Mucosa of descending colon (tissue), 3 donors: Measurements from ENCODE around the gene GEMIN2. TPM values are rescaled to one million over a fixed set of nuclear protein-coding genes. Genes with fewer than 3 reads are reported as not detected.

Experiments used
- ATAC-seq: fragments of 200-7000 bp; cut with Tn5 transposase; one replicate; pipeline ENCODE4 v1.9.1; 2020; ENCODE audit warnings: mild to moderate bottlenecking, moderate library complexity
- DNase-seq, 3 donors: peaks; one replicate each; pipeline ENCODE4 v3.0.0-alpha.2; 2020
- H3K36me3 ChIP-seq: fragments of 200-600 bp; one replicate; pipeline ENCODE4 v1.8.0; 2021; ENCODE audit warnings: low read depth, mild to moderate bottlenecking
- H3K4me1 ChIP-seq: fragments of 200-600 bp; one replicate; pipeline ENCODE4 v1.8.0; 2021; ENCODE audit warnings: low read depth, mild to moderate bottlenecking
- H3K4me3 ChIP-seq: fragments of 200-600 bp; one replicate; pipeline ENCODE4 v1.8.0; 2021; ENCODE audit warnings: mild to moderate bottlenecking
- H3K9me3 ChIP-seq: fragments of 200-600 bp; one replicate; pipeline ENCODE4 v1.8.0; 2021; ENCODE audit warnings: mild to moderate bottlenecking
- CTCF ChIP-seq: fragments of 200-600 bp; IDR thresholded peaks from one replicate; pipeline ENCODE4 v1.8.0; 2022; ENCODE audit warnings: antibody characterized with exemption, mild to moderate bottlenecking
- intact Hi-C, 2 donors: fragments of 100-400 bp; cut with DNase I in 1 of 2; cut with micrococcal nuclease in 1 of 2; formaldehyde crosslinking; loops; one replicate each; pipeline versions ENCODE4 v1.11.0 to v1.11.1; 2022; cut with DNase I, micrococcal nuclease
- total RNA-seq, 3 donors: library from RNA; stranded (reverse); fragmentation: NEBNext Ultra II Directional in 2 of 3; extraction: Animal tissue kit (Norgen Biotek cat#: 25700) in 2 of 3; gene quantifications; one replicate each; pipeline versions ENCODE4 v1.2.1 to v1.2.4, GENCODE V29; 2021 to 2023
- donor health status: DM: no; HTN: no; CAD: no; lungs with moderate emphysema.
- donor health status: DM: no; HTN: no; CAD: no.
- donor health status: DM: no; HTN: yes; CAD: no.

The GEMIN2 gene
- total RNA-seq, 3 donors from 2014 or later, result 7.9 to 8.2 (median 8.1) TPM

- H3K36me3 ChIP-seq, result peaks cover 17% of the 10 kb centered on the region
- intact Hi-C loops, result no loop called here
Observed at GRCh38 chr14:39184628-39185255, 70.6 kb downstream of the GEMIN2 start.

GRCh38 chr14:39185256-39186049 is 71.3 kb downstream of the GEMIN2 start:
- Histone ChIP-seq H3K9me3 (no peaks in the 10 kb centered on the region), H3K4me1 (no peaks in the 10 kb centered on the region), H3K36me3 (peaks cover 13% of the 10 kb centered on the region), H3K4me3 (no peak overlapping the region)
- ATAC-seq, result no peak
- intact Hi-C loops, result no loop called here
- no peak for DNase-seq
- no peak for TF ChIP-seq CTCF

More at GRCh38 chr14:39184628-39185255, 70.6 kb downstream of the GEMIN2 start:
- Histone ChIP-seq H3K4me3 (no peak overlapping the region), H3K9me3 (no peaks in the 10 kb centered on the region), H3K4me1 (no peaks in the 10 kb centered on the region)
- ATAC-seq (no peak), DNase-seq (no peak)
- TF ChIP-seq CTCF, result no peak

Other genes with a start within 250 kb of the GEMIN2 start
- 100 to 1,000 TPM in 2 of 3 donors, 10 to 100 TPM in 1; 84.4 to 148 (median 122) TPM for gene SEC23A, start 11.1 kb upstream of the GEMIN2 start, total RNA-seq
- gene TRAPPC6B, start 56.0 kb downstream of the GEMIN2 start, total RNA-seq, result 10 to 100 TPM; 19.5 to 23.1 (median 21.1) TPM
- gene PNN, start 60.9 kb downstream of the GEMIN2 start, total RNA-seq, result 10 to 100 TPM; 42.5 to 50.6 (median 49.4) TPM
- gene MIA2, start 119.6 kb downstream of the GEMIN2 start, total RNA-seq, result 10 to 100 TPM; 46.1 to 81.9 (median 51.7) TPM